IPS DF 4.7 (cell line): Measurements from ENCODE around the gene PATE2.

Source experiments
- DNase-seq: peaks from one replicate; pipeline ENCODE4 v3.0.0-alpha.2; 2013; ENCODE audit warnings: low spot score; ENCODE audit errors: extremely low read depth

Gene PATE2

GRCh38 chr11:125778728-125779127, at the start of gene PATE2:
Gene PATE2, minus strand, starts transcription at chr11:125778828. Its CDS starts 55 bp downstream, at chr11:125778773.
- no peak for DNase-seq

DNA sequence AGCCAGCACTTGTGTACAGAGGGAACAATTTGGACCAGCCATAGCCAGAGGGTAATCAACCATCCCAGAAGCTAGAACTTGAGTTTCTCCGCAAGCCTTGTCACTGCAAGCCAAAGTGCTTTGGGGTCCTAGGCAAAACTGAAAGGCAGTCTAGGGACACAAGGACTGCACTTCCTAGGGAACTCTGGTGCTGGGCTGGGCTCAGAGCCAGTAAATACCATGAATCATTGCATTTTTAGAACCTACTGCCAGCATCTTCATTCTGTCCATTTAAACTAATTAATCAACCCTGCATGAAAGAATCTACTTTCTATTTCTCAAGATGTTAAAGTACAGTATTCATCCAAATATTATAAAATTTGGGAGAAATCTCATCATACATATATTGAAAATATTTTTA, 29.3 kb upstream of the PATE2 start:
- no peak for DNase-seq

- no peak for DNase-seq
These were observed 23.8 kb upstream of the PATE2 start for GRCh38 chr11:125802387-125802786.

GRCh38 chr11:125799808-125800207, 21.2 kb upstream of the PATE2 start:
- no peak for DNase-seq

GRCh38 chr11:125797641-125798040, 19.0 kb upstream of the PATE2 start:
- peak; percentile 7 for DNase-seq

GRCh38 chr11:125790825-125791224, 12.2 kb upstream of the PATE2 start:
- no peak for DNase-seq

GRCh38 chr11:125787827-125788226, 9.2 kb upstream of the PATE2 start, which contains the start of gene PATE3:
Gene PATE3, plus strand, starts transcription at chr11:125788127. Its CDS starts 25 bp downstream, at chr11:125788152.
- no peak for DNase-seq

DNA sequence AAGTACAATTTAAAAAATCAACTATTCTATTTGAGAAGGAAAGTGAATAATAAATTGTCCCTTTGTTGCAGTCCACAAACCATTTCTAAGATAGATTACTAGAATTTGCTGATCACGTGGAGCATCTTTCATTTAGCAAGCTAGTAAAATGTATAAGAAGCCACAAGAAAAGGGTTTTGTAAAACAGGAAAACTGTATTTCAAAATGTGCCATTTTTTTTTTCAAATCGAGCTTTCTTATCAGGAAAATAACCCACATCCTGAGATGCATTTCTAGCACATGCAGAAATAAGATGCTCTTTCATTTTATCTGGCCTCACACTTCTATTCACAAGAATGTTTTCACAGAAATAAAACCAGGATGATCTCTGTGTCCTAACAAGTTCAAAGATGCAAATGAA, 6.0 kb upstream of the PATE2 start:
- DNase-seq = no peak

DNA sequence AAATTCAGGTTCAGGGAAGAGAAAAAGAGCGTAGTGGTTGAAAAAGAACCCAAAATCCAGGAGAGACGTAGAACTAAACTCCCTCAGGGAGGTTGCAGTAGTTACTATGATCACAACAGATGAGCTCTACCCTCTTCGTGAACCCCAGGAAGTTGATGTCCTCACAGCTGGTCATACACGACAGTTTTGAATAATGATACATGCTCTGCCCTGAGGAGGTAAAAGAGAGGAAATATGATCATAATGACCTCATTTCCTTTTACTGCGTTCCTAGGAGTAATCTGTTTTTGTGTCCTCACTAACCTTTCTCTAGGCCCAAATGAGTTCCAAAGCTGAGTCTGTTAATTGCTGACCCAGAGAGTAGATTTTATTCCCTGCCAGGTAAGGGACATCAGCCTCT, 1.3 kb downstream of the PATE2 start:
- no peak for DNase-seq

DNA sequence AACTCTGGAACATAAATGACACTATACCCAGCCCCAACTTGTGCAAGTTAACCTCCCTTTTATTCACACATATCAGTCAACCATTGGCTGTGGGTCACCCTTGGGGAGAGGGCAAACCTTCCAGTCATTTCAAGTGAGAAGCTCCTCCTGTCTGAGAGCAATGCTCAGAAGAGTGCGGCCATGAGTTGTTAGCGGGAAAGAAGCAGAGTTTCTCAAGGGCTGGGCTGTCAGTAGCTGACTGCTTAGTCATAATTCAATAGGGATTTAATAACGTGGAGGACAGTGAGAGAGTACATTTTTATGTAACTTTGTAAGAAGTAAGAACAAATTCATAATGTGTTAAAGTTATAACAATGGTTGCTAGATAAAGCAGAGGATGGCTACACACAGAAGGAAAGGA, 5.1 kb downstream of the PATE2 start:
- DNase-seq = no peak

DNA sequence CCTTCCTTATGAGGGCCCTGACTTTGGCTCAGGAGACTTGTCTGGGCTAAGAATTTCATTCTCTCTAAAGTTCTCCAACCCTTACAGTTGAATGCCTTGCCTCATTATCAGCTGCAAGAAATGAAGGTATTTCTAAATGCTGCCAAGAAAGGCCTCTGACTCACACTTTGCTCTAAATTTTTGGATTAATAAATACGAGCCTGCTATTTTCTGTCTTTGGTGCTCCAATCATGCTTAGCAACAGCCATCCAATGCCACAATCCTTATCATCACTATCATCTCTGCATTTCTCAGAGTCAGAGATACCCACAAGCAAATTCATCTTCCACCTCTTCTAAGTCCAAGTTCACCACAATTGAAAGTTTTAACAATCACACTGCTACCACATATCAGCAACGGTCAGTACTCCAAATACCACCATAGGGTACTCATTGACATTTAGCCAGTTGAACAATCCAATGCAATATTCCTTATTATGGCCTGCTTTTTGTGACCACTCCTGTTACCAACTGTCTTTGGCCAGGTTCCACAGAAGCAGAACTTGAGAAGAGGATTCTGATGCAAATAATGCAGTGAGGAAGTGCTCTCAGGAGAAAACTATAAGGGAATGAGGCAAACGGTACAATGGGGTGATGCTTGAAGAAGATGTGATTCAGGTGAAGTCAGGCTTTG, 5.7 kb downstream of the PATE2 start:
- DNase-seq = no peak

DNA sequence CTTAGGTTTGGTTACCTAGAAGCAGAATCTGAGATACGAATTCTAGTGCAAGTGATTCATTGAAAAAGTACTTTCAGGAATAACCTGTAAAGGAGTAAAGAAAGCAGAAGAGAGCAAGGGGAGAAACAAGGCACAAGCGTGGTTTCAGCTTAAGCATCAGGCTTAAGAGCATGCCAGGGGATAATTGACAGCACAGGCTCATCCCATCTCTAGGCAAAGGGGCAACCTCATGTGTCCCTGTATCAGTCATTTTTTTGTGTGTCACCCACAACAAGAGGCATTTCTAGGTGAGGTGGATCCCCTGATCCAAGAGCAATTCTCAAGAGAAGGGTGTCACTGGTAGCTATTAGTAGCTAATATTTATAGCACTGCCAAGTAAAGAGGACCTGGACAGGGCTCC, 8.0 kb downstream of the PATE2 start:
- DNase-seq = no peak

DNA sequence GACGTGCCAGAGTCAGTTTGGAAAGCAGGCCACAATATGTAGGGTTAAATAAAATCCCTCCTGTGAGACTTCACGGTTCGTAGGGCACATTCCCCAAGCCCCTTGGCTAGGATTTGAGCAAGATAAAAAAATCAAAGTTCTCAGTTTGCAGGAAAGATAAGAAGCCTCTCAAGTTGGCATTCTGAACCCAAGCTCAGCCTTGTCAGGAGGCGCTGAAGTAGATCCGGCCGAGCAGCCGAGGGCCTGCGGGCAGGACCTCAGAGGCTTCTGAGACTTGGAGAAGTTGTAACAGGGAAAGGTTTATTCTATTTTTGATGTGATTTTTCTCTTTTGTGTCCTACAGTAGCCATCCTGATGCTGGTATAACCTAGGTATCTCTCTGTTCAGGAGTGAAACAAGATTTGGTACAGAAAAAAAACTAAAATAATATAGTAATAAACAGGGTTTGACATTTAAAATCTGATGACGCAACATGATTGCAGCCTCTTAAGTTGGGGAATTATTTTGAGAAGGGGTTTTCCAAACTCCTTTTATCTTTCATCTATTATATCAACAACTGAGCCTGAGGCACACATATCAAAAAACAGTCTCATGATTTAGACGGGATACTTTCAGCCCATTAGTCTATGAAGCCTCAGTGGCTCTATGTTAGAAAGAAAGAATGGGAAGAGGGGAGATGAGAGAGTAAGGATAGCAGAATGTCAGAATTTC, 10.1 kb downstream of the PATE2 start:
- DNase-seq = no peak

DNA sequence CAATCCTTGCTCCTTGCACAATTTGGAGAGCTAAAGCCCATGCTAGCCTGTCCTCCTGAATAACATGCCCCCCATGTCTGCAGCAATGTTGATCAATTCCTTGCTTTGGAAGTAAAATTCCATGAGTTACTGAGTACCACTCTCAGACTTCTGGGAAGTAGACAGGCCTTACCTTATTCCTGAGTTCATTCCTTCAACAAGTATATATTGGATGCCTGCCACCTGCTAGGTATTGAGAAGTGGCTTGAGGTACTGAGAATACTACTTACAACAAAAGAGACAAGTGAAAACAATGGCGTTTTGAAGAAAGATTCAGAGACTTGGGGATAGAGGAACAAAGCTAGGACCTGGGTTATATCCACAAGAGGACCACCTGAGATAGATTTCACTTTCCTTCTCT, 12.4 kb downstream of the PATE2 start:
- no peak for DNase-seq

GRCh38 chr11:125763483-125763882, 15.1 kb downstream of the PATE2 start:
- no peak for DNase-seq

- no peak for DNase-seq
These were observed 16.2 kb downstream of the PATE2 start for GRCh38 chr11:125762445-125762844.

GRCh38 chr11:125756050-125756449, 22.6 kb downstream of the PATE2 start:
- no peak for DNase-seq

DNA sequence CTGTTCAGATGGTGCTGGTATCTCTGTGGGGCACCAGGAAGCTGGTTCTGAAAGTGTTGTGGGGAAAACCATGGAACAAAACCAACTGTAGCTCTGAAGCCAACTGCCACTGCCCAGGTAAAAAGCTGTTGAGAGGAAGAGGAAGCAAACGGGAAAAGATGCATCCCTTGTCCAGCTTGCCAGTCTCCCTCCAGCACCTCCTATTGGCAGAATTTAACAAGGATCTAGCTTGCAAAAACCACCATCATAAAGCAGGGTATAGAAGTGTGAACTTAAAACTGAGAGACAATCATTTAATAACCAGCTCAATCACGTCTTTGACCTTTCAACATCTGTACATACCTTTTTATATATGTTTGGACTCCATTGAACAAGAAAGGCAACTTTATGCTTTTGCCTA, 28.0 kb downstream of the PATE2 start:
- DNase-seq = no peak

- DNase-seq = no peak
These were observed 32.6 kb downstream of the PATE2 start, which contains the start of gene PATE1 for GRCh38 chr11:125745979-125746378. Gene PATE1, plus strand, starts transcription at chr11:125746279. Its CDS starts 26 bp downstream, at chr11:125746305.

DNA sequence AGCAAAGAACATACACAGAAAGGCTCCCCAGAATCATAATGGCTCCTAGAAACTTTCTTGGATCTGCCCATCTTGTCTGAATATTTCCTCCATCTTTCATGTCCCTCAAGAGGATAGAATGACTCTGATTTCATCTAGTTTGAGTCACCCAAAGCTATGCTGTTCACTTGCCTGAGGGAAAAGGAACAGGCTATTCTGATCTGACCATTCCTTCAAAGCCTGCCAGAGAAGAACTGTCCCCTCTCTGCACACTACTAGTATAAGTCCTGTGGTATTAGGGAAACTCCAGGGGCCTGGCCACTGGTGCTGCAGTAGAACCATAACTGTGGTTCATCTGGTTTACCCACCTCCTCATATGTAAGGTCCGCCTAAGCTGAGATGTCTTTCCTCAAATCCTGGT, 34.9 kb downstream of the PATE2 start:
- DNase-seq = no peak

GRCh38 chr11:125740617-125741016, 38.0 kb downstream of the PATE2 start:
- no peak for DNase-seq

GRCh38 chr11:125728969-125729368, 49.7 kb downstream of the PATE2 start:
- no peak for DNase-seq
